ENCODE measurements around the gene PTPRC.

PTPRC gene

DNA sequence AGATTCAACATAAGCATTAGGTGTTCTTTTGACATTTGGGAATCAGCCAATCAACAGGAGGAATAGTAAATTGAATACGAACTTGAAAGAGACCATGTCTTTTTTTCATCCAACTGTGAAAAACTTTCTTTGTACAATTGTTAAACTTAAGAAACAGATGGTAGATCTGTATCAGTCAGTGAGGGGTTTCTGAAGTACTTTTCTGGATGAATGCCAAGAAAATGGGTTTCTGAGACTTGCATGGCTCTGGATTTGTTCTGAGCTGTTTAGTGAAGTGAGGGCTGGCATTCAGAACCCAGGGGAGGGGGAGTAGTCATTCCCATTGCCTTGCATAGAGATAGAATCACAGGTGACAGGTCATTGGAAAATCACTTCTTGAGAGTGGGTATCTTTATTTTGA is 37.4 kb downstream of the PTPRC start:
- DNase-seq (ENCODE audit: low spot score) = no peak

DNA sequence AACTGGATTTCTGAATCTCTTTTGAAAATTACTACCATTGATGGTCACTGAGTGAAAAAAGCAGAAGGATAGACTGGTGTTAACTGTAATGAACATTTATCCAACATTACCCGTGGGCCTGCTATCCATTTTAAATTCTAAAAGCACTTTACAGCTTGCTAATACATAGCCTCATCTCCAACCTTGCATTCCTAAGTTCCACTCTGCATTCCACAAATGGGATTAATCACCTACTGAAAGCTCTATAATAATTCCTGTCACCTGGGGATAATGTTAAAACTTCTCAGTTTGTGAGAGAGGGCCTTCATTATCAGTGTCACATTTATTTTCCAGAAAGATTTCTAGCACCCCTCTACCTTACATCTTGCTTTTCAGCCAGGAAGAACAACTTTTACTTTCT is 38.2 kb downstream of the PTPRC start:
- DNase-seq (ENCODE audit: low spot score) = no peak

DNA sequence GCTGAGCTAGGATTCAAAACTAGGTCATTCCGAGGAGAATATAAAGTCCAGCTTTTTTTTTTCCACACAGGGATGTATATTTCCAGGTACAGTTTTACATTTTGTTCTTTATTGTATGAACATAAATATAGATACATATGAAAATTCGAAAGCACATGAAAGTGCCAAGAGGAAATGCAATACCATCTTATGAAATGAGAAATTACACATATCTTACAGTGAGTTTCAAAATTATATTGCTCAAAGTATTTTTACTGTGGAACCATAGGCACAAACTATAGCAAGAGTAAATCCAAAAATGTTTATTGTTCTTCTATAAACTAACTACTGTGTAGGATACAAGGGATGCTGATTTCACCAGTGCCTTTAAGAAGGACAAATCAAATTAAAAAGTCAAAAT is 39.0 kb downstream of the PTPRC start:
- DNase-seq (ENCODE audit: low spot score) = no peak

DNA sequence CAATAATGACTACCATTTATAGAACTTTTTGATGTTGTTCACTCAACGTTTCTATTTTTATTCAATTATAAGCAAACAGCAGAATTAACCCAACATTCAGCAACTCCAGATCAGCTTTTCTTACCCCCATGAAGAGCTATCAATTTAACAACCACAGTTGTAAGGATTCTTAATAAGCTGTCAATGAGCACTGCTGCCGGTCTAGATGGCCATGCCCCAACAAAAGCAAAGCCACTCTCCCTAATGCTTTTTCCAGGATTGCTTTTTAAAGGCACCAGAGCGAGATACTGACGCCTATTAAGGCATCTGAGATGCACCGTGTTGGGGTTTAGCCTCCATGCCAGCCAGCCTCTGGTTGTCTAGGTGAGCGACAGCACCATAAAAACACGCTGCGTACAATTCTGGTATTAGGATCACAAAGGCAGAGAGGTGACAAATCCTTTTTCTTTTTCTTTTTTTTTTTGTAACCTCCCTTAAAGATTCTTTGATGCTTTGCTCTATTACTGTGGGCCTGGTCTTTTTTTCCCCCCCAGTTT is 39.5 kb downstream of the PTPRC start:
- DNase-seq (ENCODE audit: low spot score) = peak; percentile 80

DNA sequence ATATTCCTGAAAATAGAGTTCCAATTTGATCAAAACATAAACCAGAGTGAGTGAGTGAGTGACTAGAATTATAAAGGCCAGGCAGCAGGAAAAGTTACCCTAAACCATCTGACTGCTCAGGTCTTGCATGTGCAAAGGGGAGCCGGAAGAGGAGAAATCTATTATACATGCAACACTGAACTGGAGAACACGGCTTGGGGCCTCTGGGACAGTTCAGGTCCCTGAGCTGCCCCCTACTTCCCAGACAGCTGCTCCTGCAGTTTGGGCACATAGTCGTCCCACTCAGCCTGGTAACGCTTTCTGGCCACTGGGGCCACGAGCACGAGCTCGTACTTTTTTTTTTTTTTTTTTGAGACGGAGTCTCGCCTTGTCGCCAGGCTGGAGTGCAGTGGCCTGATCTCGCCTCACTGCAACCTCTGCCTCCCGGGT is 40.1 kb downstream of the PTPRC start:
- no peak for DNase-seq (ENCODE audit: low spot score)

DNA sequence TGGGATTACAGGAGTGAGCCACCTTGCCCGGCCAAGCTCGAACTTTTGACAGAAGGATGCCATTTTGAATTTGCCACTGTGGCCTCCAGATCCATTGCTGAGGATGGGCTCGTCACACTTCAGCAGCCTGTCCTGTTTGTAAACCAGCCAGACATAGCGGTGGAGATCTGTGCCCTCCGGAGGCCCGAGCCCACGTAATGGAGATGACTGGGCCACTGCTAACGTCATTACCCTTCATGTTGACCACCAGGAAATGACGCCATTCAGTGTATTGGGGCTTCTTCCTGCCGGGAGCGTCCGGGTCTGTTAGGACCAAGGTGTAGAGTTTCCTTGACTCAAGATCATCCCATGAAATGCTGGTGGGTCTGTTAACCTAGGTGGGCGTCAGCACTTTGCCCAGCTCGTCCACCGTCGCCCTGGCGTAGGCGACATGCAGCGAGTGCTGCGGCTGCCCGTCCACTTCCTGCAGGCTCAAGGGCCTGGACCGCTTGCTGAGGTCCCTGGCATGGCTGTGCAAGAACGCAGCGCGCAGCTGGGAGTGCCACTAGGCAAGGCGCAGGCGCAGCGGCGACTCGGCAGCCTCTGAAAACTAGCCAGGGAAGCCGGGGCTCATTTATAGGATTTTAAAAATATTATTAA is 40.8 kb downstream of the PTPRC start:
- no peak for DNase-seq (ENCODE audit: low spot score)

DNA sequence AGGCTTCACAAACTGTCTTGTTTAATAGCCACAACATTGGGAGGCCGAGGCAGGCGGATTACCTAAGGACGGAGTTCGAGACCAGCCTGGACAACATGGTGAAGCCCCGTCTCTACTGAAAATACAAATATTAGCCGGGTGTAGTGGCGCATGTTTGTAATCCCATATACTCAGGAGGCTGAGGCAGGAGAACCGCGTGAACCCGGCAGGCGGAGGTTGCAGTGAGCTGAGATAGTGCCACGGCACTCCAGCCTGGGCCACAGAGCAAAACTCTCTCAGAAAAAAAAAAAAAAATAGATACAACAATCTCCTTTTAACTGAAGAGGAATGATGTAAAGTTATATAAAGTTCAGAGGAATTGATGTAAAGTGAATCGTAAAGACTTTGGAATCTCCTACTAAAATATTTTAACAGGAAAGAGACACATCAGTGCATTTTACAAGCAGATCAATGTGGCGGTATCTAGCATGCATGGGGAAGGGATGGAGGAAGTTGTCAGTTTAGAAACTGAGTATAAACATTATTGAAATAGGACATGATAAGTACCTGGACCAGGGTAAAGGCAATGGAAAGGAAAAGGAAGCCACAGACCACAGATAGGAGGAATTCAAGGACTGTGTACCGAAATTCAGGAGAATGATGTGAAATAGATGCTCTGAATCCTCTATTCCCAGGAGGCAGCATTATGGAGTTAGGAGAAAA is 41.5 kb downstream of the PTPRC start:
- DNase-seq (ENCODE audit: low spot score) = no peak

DNA sequence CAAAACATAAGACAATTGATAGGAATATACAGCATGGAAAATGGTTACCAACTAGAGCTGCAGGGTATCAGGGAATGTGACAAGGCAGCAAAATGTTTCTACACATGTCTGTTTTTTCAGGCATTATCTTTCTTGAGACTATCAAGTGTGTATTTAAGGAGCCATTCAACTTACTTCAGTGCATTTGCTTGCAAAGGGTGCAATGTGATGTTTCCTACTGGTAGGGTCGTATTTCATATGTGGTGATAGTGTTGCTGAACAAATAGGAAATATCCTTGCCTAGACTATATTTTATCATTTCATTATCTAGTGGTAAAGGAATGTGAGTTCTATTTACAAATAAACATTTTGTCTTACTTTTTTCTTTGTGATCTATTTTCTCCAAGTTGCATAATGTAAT is 42.4 kb downstream of the PTPRC start:
- peak; percentile 43 for DNase-seq (ENCODE audit: low spot score)

DNA sequence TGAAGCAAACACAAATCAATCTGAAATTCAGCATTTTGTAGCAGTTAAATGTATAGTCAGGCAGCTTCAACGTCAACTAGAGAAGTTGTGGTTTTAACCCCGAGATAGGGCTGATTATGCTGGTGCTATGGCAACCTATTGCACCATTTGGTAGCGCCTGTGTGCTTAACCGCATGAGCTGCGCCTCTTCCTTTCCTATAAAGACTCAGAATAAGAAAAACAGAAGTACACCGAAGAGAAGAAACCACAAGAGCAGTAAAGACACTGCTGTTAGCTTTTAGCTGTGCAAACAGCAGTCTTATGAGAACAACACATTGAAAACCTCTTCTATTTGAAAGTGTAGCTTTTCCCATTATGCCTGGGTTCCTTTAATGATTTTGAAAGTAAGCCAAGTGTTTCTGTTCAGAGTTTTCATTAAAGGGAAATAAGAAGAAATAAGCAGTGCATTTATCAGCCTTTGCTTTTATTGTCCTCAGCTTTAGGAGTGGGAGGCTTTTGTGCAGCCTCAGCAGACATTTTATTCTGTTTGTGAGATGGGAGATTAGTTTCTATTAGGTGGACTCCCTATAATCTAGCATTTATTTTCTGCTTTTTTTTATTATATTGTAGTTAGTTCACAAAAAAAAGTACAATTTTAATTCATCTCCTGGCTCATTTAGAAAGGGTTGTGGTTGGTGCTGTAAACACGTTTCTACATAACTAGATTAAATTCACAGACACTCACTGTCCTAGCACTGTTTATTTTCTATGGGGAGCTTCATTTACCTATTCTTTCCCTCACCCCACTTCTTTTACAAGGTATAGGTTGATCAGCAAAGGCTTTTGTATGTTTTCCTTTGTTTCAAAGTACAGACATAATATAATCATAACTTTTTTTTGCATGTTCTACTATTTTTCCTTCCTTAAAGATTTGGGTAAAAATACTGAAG is 43.3 kb downstream of the PTPRC start:
- peak; percentile 94 for DNase-seq (ENCODE audit: low spot score)

DNA sequence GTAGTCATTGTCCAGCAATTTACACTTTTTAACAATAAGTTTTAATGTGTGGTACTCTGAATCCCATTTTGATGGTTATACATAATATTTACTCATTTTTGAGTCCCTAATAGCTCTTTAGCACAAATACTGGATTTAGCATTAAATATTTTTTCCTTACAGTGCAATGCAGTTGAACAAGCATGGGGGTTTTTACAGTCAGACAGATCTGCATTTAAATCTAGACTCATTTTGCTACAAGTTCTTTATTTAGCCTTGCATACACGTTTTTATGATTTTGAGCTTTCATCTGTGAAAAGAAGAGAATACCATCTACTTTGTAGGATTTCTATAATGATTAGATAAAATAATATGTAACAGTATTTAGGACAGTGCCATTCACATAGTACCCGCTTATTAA is 44.0 kb downstream of the PTPRC start:
- DNase-seq (ENCODE audit: low spot score) = no peak

DNA sequence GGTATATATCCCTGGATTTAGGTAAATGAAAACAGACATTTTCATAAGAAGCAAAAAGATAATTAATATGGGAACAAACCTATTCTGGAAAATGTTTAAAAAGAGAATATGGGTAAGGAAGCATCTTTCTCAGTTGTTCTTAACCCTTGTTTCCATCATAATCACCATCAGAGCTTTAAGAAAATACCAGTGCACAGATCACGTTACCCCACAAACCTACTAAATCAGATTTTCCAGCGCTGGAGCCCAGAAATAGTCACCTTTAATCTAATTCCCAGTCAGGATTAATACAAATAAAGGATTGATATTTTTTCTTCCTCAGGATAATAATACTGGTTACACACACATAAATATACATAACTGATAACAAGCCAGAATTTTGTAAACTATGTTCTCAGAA is 44.6 kb downstream of the PTPRC start:
- no peak for DNase-seq (ENCODE audit: low spot score)

DNA sequence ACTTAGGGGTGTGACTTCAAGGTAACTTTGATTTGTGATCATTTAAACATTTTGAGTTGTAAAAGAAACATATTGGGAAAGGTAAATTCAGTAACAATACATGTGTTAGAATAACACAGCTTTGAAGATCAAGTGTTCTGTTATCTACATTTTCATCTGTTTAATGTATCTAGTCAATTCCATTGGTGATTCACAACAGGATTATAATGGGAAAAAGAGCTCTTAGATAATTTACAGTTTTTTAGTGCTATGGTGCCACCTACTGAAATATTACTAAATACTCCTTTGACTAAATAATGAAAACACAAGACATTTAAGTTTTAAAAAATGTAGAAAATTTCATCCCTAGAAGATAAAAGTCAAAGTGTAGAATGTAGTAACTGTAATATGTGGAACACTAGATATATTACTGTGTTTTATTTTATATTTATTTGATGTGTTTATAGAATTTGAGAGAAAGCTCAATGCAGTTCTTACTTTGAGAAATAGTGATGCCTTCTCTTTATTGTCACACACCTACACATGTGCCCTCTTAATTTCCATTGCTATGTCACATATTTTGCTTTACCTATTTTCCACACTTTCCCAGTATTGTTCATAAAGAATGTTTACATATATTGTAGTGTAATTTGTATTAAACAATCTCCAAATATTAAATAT is 47.4 kb downstream of the PTPRC start:
- DNase-seq (ENCODE audit: low spot score) = no peak

DNA sequence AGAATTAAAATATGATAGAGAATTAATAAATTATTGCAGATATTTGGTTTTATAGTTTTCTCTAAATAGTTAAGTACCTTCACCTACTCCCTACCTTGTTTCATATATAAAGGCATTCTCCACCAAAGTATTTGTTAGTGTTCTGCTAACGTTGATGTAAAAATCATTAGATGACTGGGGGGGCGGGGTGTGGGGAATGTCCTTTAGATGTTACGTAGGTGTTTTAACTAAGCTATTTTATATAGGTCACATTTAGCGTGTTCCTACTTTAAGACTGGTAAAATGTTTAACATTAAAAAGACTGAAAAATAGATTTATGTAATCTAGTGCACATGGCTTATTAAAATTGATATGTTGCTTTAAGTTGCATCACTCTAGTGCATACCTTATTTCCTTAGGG is 48.6 kb downstream of the PTPRC start:
- no peak for DNase-seq (ENCODE audit: low spot score)

DNA sequence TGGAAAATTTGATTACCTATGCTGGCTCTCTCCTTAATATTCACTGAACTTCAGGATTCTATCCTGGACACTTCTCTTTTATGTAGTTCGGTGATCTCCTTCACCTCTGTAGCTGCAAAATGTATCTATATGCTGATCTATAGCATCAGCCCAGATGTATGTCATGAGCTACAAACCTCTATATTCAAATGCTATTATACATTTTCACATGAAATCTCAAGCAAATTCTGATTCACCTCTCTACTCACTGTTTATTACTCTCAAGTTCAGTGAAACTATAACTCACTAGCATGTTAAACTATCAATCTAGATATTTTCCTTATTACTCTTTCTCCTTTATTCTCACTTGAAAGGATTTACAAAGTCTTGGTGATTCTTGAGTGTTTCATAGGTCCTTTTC is 52.2 kb downstream of the PTPRC start:
- no peak for DNase-seq (ENCODE audit: low spot score)

DNA sequence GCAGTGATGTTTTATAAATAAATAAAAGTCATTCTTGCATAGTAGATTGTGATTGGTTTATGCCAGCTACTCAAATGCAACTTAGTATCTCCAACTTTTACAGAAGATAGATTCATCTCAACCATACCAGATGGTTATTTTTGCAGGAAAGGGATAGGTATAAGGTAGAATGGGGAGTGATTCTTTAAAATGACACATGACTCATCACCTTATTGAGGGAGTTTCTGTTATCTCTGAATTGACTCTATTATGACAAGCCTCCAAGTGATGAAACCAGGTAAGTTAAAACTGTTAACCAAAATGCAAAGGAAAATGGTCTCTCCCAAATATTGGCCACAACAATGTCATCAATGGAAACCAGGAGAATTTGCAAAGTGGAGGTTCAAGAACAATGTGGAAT is 54.5 kb downstream of the PTPRC start:
- no peak for DNase-seq (ENCODE audit: low spot score)

DNA sequence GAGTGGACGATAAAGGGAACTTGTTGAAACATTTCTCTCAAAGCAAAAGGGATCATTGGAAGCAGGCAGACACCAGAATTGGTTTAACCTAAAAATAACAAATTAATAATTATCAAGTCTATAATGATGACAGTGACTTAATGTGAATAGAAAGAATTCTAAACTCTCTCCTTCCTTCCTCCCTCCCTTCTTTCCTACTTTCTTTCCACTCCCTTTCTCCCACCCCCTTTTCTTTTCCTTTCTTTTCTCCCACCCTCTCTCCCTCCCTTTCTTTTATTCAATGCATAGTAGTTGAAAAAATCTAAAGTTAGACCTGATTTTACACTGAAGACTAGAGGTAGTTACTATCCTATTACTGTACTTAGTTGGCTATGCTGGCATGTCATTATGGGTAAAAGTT is 55.7 kb downstream of the PTPRC start:
- no peak for DNase-seq (ENCODE audit: low spot score)

DNA sequence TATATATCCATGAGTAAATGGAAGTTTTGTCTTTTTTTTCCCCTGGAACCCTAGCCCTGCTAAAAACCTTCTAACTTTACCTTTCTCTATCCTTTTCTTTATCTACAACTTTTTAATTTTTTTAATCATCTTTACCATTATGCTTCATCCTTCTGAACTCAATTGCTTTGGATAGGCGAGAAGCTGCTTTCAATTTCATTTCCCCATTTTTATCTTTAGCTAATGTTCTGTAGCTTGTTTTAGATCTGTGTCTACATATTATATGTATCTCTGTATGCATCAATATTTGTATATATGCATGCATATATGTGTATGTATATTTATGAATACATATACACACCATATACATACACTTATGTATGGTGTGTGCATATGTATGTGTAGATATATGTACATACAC is 57.4 kb downstream of the PTPRC start:
- no peak for DNase-seq (ENCODE audit: low spot score)

DNA sequence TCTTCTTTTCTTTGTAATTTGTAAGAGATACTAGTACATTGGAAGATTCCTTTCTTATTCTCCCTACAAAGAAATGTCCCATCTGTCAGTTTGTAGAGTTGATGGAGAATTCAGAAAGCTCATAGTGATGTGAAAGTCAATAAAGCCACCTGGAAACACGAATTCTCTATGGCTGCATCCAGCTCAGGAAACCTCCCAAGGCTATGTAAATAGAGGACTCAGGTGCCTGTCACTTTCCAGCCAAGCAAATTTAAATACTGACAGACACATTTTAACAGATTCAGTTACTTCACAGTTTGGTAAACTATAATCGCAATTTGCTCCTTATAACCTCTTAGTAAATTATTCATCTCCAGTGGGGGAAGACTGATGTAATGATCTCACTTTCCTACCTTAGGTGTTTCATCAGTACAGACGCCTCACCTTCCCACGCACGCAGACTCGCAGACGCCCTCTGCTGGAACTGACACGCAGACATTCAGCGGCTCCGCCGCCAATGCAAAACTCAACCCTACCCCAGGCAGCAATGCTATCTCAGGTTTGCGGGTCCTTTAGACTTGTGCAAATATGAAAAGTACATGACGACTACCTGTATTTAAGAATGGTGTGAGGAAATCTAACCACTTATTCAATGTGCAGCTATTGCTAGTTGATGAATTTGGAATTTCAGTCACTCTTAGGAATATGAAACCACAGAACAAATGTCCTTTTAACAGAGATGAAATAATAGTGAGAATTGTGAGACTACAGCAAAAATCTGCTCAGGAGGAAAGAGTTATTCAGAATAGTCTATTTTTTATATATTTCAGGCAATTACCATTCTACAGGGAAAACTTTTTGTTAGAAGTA is 60.6 kb downstream of the PTPRC start:
- peak; percentile 76 for DNase-seq (ENCODE audit: low spot score)

DNA sequence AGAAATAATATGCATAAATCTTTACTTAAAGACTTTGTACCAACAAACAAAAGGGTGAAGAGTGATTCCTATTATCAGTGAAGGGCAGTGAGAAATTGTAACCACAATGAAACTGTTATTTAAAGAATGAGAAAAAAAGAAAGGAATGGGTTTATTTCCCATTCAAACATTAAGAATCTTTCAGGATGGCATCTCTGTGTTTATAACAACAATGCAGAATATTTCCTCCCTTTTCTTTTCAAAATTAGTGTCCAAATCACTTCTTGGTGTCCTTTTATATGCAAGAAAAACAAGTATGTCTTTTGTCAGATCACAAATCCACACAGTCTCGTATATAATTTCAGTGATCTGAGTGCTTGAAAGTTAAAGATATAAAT is 61.2 kb downstream of the PTPRC start:
- DNase-seq (ENCODE audit: low spot score) = no peak

DNA sequence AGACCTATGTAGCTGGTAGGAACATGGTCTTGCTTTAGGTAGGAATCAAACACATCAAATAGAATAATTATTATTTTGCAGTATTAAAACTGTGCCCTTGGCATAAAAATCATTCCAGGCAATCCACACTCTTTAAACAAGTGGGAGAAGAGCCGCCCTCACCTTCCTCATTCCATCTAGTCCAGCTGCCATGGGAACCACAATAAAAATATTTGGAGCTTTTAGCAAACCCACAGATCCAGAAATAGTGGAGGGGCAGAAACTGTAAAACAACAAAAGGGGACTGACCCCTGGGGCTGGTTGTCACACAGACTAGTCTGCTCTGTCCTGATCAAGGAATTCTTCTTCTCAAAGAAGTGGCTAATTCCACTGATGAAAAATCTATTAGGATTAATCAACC is 61.6 kb downstream of the PTPRC start:
- no peak for DNase-seq (ENCODE audit: low spot score)

DNA sequence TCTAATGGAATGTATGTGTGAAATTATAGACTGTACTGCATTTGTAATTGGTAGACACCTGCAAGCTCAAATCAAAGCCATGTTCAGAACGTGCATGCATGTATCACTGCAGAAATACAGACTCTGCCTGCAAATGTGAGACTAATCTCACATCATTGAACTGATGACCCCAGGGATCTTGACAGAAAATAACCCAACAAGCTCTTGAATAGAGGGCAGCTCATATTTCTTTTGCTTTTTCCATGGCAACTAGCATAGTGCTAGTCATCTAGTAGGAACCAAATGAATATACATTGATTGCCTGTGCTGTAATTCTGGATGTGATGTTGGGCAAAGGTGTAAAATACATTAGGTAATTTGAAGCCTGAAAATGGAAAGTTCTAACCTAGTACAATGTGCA is 62.4 kb downstream of the PTPRC start:
- DNase-seq (ENCODE audit: low spot score) = no peak

Measured in CD4-positive, alpha-beta T cell treated with Interleukin-15 for 4 hours (primary cell).